Panc1 (cell line): Measurements from ENCODE around the gene MALL.

ENCODE experiments used
- CTCF ChIP-seq: fragments of 450-650 bp; IDR thresholded peaks from 2 replicates; pipeline ENCODE4 v1.5.1; 2017; ENCODE audit warnings: mild to moderate bottlenecking
- POLR2AphosphoS5 ChIP-seq: IDR thresholded peaks from 2 replicates; pipeline ENCODE4 v1.6.1; 2012; ENCODE audit warnings: mild to moderate bottlenecking, low read depth, low read length, moderate library complexity
- SIN3A ChIP-seq: IDR thresholded peaks from 2 replicates; pipeline ENCODE4 v1.6.1; 2012; ENCODE audit warnings: low read depth, mild to moderate bottlenecking, low read length, moderate library complexity, borderline replicate concordance; ENCODE audit not compliant: insufficient read depth
- TCF7L2 ChIP-seq: IDR thresholded peaks from 2 replicates; pipeline ENCODE4 v1.6.1; 2011; ENCODE audit warnings: mild to moderate bottlenecking, low read depth, low read length, inconsistent platforms

- no peak for TF ChIP-seq CTCF
- no peak for TF ChIP-seq POLR2AphosphoS5
- TF ChIP-seq SIN3A, result no peak
- TF ChIP-seq TCF7L2, result no peak
These were observed 16.6 kb downstream of the MALL start for GRCh38 chr2:110099038-110099425.
